Colonic mucosa (tissue), 4 donors: Measurements from ENCODE around the gene MOB3B. TPM values are rescaled to one million over a fixed set of nuclear protein-coding genes. Genes with fewer than 3 reads are reported as not detected.

Experiments used
- DNase-seq: peaks from one replicate; pipeline ENCODE4 v3.0.0-alpha.2; 2020
- H3K27ac ChIP-seq: fragments of 200-600 bp; one replicate; pipeline ENCODE4 v1.8.0; 2021
- H3K27me3 ChIP-seq: fragments of 200-600 bp; one replicate; pipeline ENCODE4 v1.8.0; 2021
- H3K36me3 ChIP-seq: fragments of 200-600 bp; one replicate; pipeline ENCODE4 v1.8.0; 2021
- H3K4me1 ChIP-seq: fragments of 200-600 bp; one replicate; pipeline ENCODE4 v1.8.0; 2021; ENCODE audit warnings: mild to moderate bottlenecking
- H3K4me3 ChIP-seq: fragments of 200-600 bp; one replicate; pipeline ENCODE4 v1.8.0; 2021
- H3K9ac ChIP-seq, 2 donors: one replicate each; pipeline ENCODE4 v1.7.0; 2013; ENCODE audit warnings: control low read depth in 2 of 2, low read depth in 2 of 2, low read length in 2 of 2
- H3K9me3 ChIP-seq: fragments of 200-600 bp; one replicate; pipeline ENCODE4 v1.8.0; 2021
- intact Hi-C: fragments of 100-400 bp; cut with DNase I; formaldehyde crosslinking; loops from one replicate; pipeline ENCODE4 v1.14.1; 2022
- total RNA-seq, 2 donors: library from RNA; stranded (reverse); fragmentation: NEBNext Ultra II Directional in 1 of 2; extraction: Animal tissue kit (Norgen Biotek cat#: 25700) in 1 of 2; gene quantifications; one replicate each; pipeline ENCODE4 v1.2.1, GENCODE V29; 2021
- TF ChIP-seq, protein P1 (sequence below): fragments of 200-600 bp; IDR thresholded peaks from one replicate; pipeline ENCODE4 v1.8.0; 2022; ENCODE audit warnings: antibody characterized with exemption, mild to moderate bottlenecking
- donor health status: healthy.
- donor health status: DM: no; HTN: no; CAD: no.
- donor health status: DM: no; HTN: no; CAD: no.

The MOB3B gene
- total RNA-seq, 2 donors from 2014 or later, result 35.8 to 39.6 TPM

DNA sequence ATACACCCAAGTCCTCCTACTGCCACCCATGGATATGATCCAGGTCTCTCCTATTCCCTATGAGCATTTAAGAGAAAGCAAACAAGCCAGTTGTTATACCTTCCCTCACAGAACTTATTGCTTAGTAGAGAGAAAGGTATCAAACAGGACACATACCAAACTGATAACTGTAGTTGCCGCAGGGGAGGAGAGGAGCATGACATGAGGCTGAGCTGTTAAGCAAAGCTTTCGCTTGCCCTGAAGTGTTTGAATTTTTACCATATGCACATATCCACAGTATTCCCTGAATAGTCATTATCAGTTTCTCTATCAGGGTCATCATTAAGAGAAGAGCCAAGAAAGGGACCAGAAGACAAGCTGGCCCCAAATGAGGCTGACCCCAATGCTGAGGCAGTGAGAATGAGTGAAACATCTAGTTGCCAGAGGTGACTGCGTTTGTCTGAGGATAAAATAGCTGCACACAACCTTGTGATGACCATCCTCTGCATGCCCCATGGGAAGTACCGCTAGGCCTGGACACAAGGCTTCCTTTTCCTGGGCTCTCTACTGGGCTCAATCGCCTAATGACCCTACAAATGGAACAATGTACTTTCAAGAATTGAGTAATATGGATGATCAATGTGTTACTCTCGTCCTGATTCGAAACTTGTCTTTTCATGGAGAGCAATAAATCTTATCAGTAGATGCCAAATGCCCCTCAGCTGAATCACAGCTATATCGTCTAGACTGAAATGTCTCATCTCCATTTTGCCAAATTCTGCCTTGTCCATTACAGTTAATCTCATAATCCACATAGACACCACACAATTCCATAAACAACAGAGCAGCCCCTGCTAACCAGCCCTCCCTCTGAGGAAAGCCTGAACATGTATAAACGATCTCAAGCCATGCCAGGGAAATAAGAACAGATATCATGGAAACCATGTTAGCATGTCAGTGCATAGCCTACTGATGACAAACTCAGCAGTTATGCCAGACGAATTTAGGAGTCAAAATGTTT lies 9.8 kb downstream of the MOB3B start:
- no peak overlapping the region for H3K9ac ChIP-seq
- no peak overlapping the region for H3K27ac ChIP-seq
- H3K4me3 ChIP-seq, result no peak overlapping the region
- H3K27me3 ChIP-seq, result no peaks in the 10 kb centered on the region
- H3K36me3 ChIP-seq, result no peaks in the 10 kb centered on the region
- H3K4me1 ChIP-seq, result no peaks in the 10 kb centered on the region
- no peak for DNase-seq
- intact Hi-C loops, result loop anchor here (10.0 kb wide), 1 partner anchor 105 kb away; no protein-coding TSS in a partner anchor
- H3K9me3 ChIP-seq, result no peaks in the 10 kb centered on the region
- TF ChIP-seq, protein P1, sequence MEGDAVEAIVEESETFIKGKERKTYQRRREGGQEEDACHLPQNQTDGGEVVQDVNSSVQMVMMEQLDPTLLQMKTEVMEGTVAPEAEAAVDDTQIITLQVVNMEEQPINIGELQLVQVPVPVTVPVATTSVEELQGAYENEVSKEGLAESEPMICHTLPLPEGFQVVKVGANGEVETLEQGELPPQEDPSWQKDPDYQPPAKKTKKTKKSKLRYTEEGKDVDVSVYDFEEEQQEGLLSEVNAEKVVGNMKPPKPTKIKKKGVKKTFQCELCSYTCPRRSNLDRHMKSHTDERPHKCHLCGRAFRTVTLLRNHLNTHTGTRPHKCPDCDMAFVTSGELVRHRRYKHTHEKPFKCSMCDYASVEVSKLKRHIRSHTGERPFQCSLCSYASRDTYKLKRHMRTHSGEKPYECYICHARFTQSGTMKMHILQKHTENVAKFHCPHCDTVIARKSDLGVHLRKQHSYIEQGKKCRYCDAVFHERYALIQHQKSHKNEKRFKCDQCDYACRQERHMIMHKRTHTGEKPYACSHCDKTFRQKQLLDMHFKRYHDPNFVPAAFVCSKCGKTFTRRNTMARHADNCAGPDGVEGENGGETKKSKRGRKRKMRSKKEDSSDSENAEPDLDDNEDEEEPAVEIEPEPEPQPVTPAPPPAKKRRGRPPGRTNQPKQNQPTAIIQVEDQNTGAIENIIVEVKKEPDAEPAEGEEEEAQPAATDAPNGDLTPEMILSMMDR, result no peak

DNA sequence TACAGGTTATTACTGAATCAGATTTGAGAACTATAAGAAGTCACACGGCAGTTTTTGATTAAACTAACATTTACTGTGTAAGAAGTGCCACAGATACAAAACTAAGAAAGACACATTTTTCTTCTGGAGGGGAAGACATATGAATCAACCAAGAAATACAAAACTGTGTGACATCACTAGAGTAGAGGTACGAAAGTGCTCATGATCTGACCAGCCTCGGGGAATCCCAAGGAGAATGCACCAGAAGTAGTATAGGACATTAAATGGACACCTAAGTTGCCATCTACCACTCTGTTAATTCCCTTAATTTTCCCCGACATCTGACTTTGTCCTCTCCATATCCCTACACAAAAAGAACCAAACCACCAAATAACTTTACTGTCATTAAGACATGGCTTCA lies 10.8 kb downstream of the MOB3B start:
- intact Hi-C loops, result no loop called here
- Histone ChIP-seq H3K36me3 (no peaks in the 10 kb centered on the region), H3K4me3 (no peak overlapping the region), H3K4me1 (no peaks in the 10 kb centered on the region), H3K27me3 (no peaks in the 10 kb centered on the region), H3K27ac (no peak overlapping the region), H3K9ac (no peak overlapping the region), H3K9me3 (no peaks in the 10 kb centered on the region)
- TF ChIP-seq, protein P1, result no peak
- no peak for DNase-seq

DNA sequence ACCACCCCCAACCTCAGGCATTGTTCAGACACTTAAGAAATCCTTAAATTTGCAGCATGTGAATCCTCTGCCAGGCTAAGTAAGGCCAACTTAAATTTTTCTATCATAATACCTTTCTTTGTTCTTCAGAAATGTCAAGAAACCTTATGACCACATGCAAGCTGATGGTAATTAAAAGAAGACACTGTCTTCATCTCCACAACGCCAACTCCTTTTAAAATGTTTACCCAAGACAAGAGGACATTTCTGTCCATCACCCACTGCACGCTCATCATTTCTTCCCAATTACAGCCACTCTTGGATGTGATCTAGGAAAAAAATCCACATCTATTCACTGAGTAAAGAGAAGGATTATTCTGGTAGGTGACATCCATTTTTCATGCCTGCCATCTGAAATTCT lies 11.6 kb downstream of the MOB3B start:
- no peaks in the 10 kb centered on the region for H3K9me3 ChIP-seq
- no peaks in the 10 kb centered on the region for H3K27me3 ChIP-seq
- intact Hi-C loops, result no loop called here
- H3K9ac ChIP-seq, result no peak overlapping the region
- DNase-seq, result no peak
- no peak overlapping the region for H3K27ac ChIP-seq
- H3K36me3 ChIP-seq, result no peaks in the 10 kb centered on the region
- H3K4me3 ChIP-seq, result no peak overlapping the region
- no peaks in the 10 kb centered on the region for H3K4me1 ChIP-seq
- TF ChIP-seq, protein P1, result no peak

DNA sequence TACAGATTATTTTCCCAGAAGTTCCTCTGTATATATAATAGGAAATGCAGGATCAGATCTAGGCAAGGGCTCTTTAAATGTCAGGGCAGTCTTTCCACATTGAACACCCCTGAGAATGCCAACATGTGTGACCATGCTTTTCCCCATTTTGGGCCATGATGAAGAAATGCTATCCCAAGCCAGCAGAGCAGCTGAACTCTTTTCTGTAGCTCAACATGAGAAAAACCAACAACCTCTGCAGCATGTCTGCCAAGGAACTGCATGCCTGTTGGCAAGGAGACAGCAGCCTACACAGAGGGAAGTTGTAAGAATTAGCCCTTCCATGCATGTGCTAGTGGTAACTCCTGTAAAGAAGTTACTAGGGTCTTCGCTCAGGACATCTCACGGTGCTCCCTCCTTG lies 15.1 kb downstream of the MOB3B start:
- H3K27ac ChIP-seq, result no peak overlapping the region
- H3K36me3 ChIP-seq, result no peaks in the 10 kb centered on the region
- intact Hi-C loops, result no loop called here

DNA sequence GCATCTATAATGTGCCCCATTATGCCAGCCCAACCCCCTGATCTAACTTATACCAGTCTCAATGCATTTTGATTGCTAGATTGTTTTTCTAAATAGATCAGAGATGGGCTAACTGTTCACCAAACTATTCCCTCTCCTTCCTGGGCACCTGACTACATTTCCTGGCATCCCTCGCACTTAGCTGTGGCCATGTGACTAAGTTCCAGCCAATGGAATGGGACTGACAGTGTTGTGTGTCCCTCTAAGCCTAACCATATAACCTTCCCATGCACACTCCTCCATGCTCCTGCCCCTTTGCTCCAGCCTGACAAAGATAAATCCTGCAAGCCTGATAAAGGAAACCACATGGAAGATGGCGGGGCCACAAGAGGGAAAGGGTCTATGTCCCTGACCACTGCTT lies 17.8 kb downstream of the MOB3B start:
- DNase-seq, result no peak
- Histone ChIP-seq H3K27ac (no peak overlapping the region), H3K9ac (no peak overlapping the region), H3K9me3 (no peaks in the 10 kb centered on the region), H3K4me3 (no peak overlapping the region), H3K4me1 (no peaks in the 10 kb centered on the region), H3K36me3 (no peaks in the 10 kb centered on the region), H3K27me3 (no peaks in the 10 kb centered on the region)
- intact Hi-C loops, result no loop called here
- TF ChIP-seq, protein P1, result no peak

More for the DNA sequence above, 15.1 kb downstream of the MOB3B start:
- DNase-seq, result no peak
- Histone ChIP-seq H3K4me1 (no peaks in the 10 kb centered on the region), H3K9me3 (no peaks in the 10 kb centered on the region), H3K27me3 (no peaks in the 10 kb centered on the region), H3K9ac (no peak overlapping the region), H3K4me3 (no peak overlapping the region)
- TF ChIP-seq, protein P1, result no peak
